ENCODE measurements around the gene WNK4.

GRCh38 chr17:42750739-42751344 lies 29.6 kb upstream of the WNK4 start:
- TF ChIP-seq CTCF (IDR thresholded peaks at IDR 0.05) (no peak), SP1 (CRISPR knock-in tag; conservative IDR thresholded peaks at IDR 0.05) (no peak), TEAD4 (CRISPR knock-in tag; IDR thresholded peaks at IDR 0.05) (no peak), MAX (CRISPR knock-in tag; IDR thresholded peaks at IDR 0.05) (no peak), GTF2I (CRISPR knock-in tag; conservative IDR thresholded peaks at IDR 0.05) (no peak), NR2C2 (CRISPR knock-in tag; IDR thresholded peaks at IDR 0.05) (no peak), ELF4 (CRISPR knock-in tag; IDR thresholded peaks at IDR 0.05; ENCODE audit: low read depth) (no peak), MXD4 (CRISPR knock-in tag; IDR thresholded peaks at IDR 0.05; ENCODE audit: borderline replicate concordance) (no peak), ATF3 (CRISPR knock-in tag; conservative IDR thresholded peaks at IDR 0.05) (no peak), JUN (CRISPR knock-in tag; IDR thresholded peaks at IDR 0.05) (no peak), E2F5 (CRISPR knock-in tag; IDR thresholded peaks at IDR 0.05) (no peak), FOXP1 (CRISPR knock-in tag; IDR thresholded peaks at IDR 0.05; ENCODE audit: borderline replicate concordance) (no peak)
- TF ChIP-seq, protein P1, sequence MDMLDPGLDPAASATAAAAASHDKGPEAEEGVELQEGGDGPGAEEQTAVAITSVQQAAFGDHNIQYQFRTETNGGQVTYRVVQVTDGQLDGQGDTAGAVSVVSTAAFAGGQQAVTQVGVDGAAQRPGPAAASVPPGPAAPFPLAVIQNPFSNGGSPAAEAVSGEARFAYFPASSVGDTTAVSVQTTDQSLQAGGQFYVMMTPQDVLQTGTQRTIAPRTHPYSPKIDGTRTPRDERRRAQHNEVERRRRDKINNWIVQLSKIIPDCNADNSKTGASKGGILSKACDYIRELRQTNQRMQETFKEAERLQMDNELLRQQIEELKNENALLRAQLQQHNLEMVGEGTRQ (CRISPR knock-in tag; IDR thresholded peaks at IDR 0.05), result no peak
